CD4-positive, alpha-beta T cell (primary cell): ENCODE data around the gene CDC42BPG. TPM values are rescaled to one million over a fixed set of nuclear protein-coding genes. Genes with fewer than 3 reads are reported as not detected.

Source experiments
- ATAC-seq: fragments of 200-7000 bp; cut with Tn5 transposase; one replicate; pipeline ENCODE4 v1.10.0; 2022; ENCODE audit warnings: mild to moderate bottlenecking; ENCODE audit not compliant: poor library complexity
- CTCF ChIA-PET: fragments of 350-600 bp; sonication (Branson Sonifier 250); formaldehyde crosslinking; loops from one replicate; lab custom pipeline; 2021; ENCODE audit warnings: antibody characterized with exemption, inconsistent platforms; lab: Charles Lee
- POLR2A ChIA-PET: fragments of 350-600 bp; sonication (Branson Sonifier 250); formaldehyde crosslinking; loops from one replicate; lab custom pipeline; 2021; ENCODE audit warnings: antibody characterized with exemption, inconsistent platforms; lab: Charles Lee
- DNase-seq, 14 experiments: peaks; one replicate each; pipeline ENCODE4 v3.0.0-alpha.2; 2013 to 2020; ENCODE audit warnings: mixed read lengths in 2 of 14
- H3K27ac ChIP-seq, 2 donors: one replicate each; pipeline versions ENCODE4 v1.5.1 to v1.7.0; 2013; ENCODE audit warnings: low read length in 2 of 2, low read depth in 1 of 2, mild to moderate bottlenecking in 1 of 2
- H3K27me3 ChIP-seq, 2 experiments: 1 replicate in 1 of 2; 2 replicates in 1 of 2; pipeline versions ENCODE4 v1.6.1 to v1.7.0; 2013; ENCODE audit warnings: low read length in 2 of 2, control low read depth in 1 of 2, mild to moderate bottlenecking in 1 of 2, moderate library complexity in 1 of 2; ENCODE audit not compliant: insufficient read depth in 2 of 2, control insufficient read depth in 1 of 2
- H3K36me3 ChIP-seq: one replicate; pipeline ENCODE4 v1.6.1; 2013; ENCODE audit warnings: low read length, control low read depth; ENCODE audit not compliant: insufficient read depth
- H3K4me1 ChIP-seq: one replicate; pipeline ENCODE4 v1.6.1; 2013; ENCODE audit warnings: low read length, control low read depth; ENCODE audit not compliant: insufficient read depth
- H3K4me3 ChIP-seq: one replicate; pipeline ENCODE4 v1.5.1; 2013; ENCODE audit warnings: mild to moderate bottlenecking, low read length, moderate library complexity
- H3K9me3 ChIP-seq, 2 experiments: 1 replicate in 1 of 2; 2 replicates in 1 of 2; pipeline versions ENCODE4 v1.6.1 to v1.7.0; 2013; ENCODE audit warnings: low read length in 2 of 2, mild to moderate bottlenecking in 2 of 2, control low read depth in 1 of 2, moderate library complexity in 1 of 2; ENCODE audit not compliant: control insufficient read depth in 1 of 2, insufficient read depth in 1 of 2
- H3K27ac Mint-ChIP-seq: one replicate; pipeline ENCODE4 v1.8.0; 2020; ENCODE audit warnings: mixed read lengths
- H3K27me3 Mint-ChIP-seq: one replicate; pipeline ENCODE4 v1.8.0; 2021; ENCODE audit warnings: mixed read lengths
- H3K36me3 Mint-ChIP-seq: one replicate; pipeline ENCODE4 v1.8.0; 2021; ENCODE audit warnings: low read depth, mixed read lengths
- H3K4me1 Mint-ChIP-seq: one replicate; pipeline ENCODE4 v1.8.0; 2021; ENCODE audit warnings: low read depth, mixed read lengths
- H3K4me3 Mint-ChIP-seq: one replicate; pipeline ENCODE4 v1.8.0; 2020; ENCODE audit warnings: mild to moderate bottlenecking, mixed read lengths
- H3K9me3 Mint-ChIP-seq: one replicate; pipeline ENCODE4 v1.8.0; 2020; ENCODE audit warnings: mixed read lengths
- CTCF ChIP-seq: fragments of 200-600 bp; IDR thresholded peaks from one replicate; pipeline ENCODE4 v1.8.0; 2022; ENCODE audit warnings: antibody characterized with exemption, mild to moderate bottlenecking
- intact Hi-C, 2 experiments: fragments of 100-400 bp; cut with DNase I in 1 of 2; cut with micrococcal nuclease in 1 of 2; formaldehyde crosslinking; loops; one replicate each; pipeline versions ENCODE4 v1.15.1 to v1.9.0; 2023 to 2025; cut with DNase I, micrococcal nuclease
- total RNA-seq, 174 experiments: library from RNA in 2 of 174; stranded (reverse) in 2 of 174; gene quantifications; one replicate each; pipeline ENCODE4 v1.2.3 and lab custom pipeline; 2021 to 2026

Gene CDC42BPG
- total RNA-seq, 2 experiments from 2014 or later, result 6.9 to 9.7 TPM

GRCh38 chr11:64881476-64881875, 37.0 kb upstream of the CDC42BPG start:
- Histone ChIP-seq H3K27me3 (no peaks in the 10 kb centered on the region), H3K4me1 (peaks cover 59% of the 10 kb centered on the region), H3K4me3 (no peak overlapping the region), H3K36me3 (peaks cover 5% of the 10 kb centered on the region), H3K27ac (no peak overlapping the region), H3K9me3 (no peaks in the 10 kb centered on the region)
- no peak for DNase-seq
- POLR2A ChIA-PET, result interaction anchor here (0.7 to 17.7 kb wide), 2 partner anchors 24 to 132 kb away, joined by 4 to 767 read pairs; partner anchors contain the start of gene CDC42BPG
- Mint-ChIP-seq H3K27ac (peak overlapping the region; percentile 92), H3K27me3 (no peaks in the 10 kb centered on the region), H3K4me1 (peaks cover 53% of the 10 kb centered on the region), H3K4me3 (peak overlapping the region; percentile 74), H3K36me3 (peaks cover 26% of the 10 kb centered on the region), H3K9me3 (no peaks in the 10 kb centered on the region)
- intact Hi-C loops, result no loop called here
- CTCF ChIA-PET, result no interaction called here
- no peak for ATAC-seq
- no peak for TF ChIP-seq CTCF

GRCh38 chr11:64880240-64881001, 36.0 kb upstream of the CDC42BPG start:
- Histone ChIP-seq H3K4me1 (peaks cover 64% of the 10 kb centered on the region), H3K27me3 (no peaks in the 10 kb centered on the region), H3K9me3 (no peaks in the 10 kb centered on the region), H3K36me3 (peaks cover 16% of the 10 kb centered on the region), H3K4me3 (peak overlapping the region; percentile 49), H3K27ac (peak overlapping the region; percentile 95 to 97)
- POLR2A ChIA-PET, result interaction anchor here (1.0 to 17.7 kb wide), 4 partner anchors 23 to 619 kb away, joined by 3 to 767 read pairs (median 5); partner anchors contain the start of genes CDC42BPG, MALAT1 and ZNHIT2
- Mint-ChIP-seq H3K27me3 (no peaks in the 10 kb centered on the region), H3K4me1 (peaks cover 55% of the 10 kb centered on the region), H3K4me3 (peak overlapping the region; percentile 98), H3K36me3 (peaks cover 37% of the 10 kb centered on the region), H3K27ac (peak overlapping the region; percentile 92), H3K9me3 (no peaks in the 10 kb centered on the region)
- CTCF ChIA-PET, result interaction anchor here (1.4 to 3.7 kb wide), 3 partner anchors 15 to 36 kb away, joined by 5 to 21 read pairs (median 19); partner anchors contain the start of gene CDC42BPG
- intact Hi-C loops, result no loop called here
- ATAC-seq (no peak), DNase-seq (peak in 3 of 14 experiments; percentile 67 to 82 (median 73))
- TF ChIP-seq CTCF, result no peak

GRCh38 chr11:64879244-64879900, 34.9 kb upstream of the CDC42BPG start:
- ATAC-seq (no peak), DNase-seq (peak in 2 of 14 experiments; percentile 66 to 72)
- Mint-ChIP-seq H3K36me3 (peaks cover 47% of the 10 kb centered on the region), H3K27ac (peak overlapping the region; percentile 92), H3K4me3 (peak overlapping the region; percentile 98), H3K9me3 (no peaks in the 10 kb centered on the region), H3K27me3 (no peaks in the 10 kb centered on the region), H3K4me1 (peaks cover 58% of the 10 kb centered on the region)
- Histone ChIP-seq H3K36me3 (peaks cover 22% of the 10 kb centered on the region), H3K4me3 (peak overlapping the region; percentile 75), H3K27ac (peak overlapping the region; percentile 95 to 97), H3K27me3 (no peaks in the 10 kb centered on the region), H3K4me1 (peaks cover 66% of the 10 kb centered on the region), H3K9me3 (no peaks in the 10 kb centered on the region)
- POLR2A ChIA-PET, result interaction anchor here (0.6 to 17.7 kb wide), 7 partner anchors 8 to 238 kb away, joined by 3 to 767 read pairs (median 5); partner anchors contain the start of genes CDC42BPG, PPP2R5B, RASGRP2 and SF1
- CTCF ChIA-PET, result interaction anchor here (1.4 to 3.9 kb wide), 8 partner anchors 9 to 35 kb away, joined by 5 to 26 read pairs (median 20); partner anchors contain the start of gene CDC42BPG
- intact Hi-C loops, result loop anchor here (2.0 to 5.0 kb wide), 2 partner anchors 37 to 102 kb away; partner anchors contain the start of genes ATG2A (in 1 of the 2) and SF1 (in 1 of the 2)
- TF ChIP-seq CTCF, result no peak
